Left lung (tissue), 10 donors: ENCODE measurements around the gene GPC6. TPM values are rescaled to one million over a fixed set of nuclear protein-coding genes. Genes with fewer than 3 reads are reported as not detected.

Source experiments
- ATAC-seq: fragments of 200-7000 bp; cut with Tn5 transposase; one replicate; pipeline ENCODE4 v1.9.1; 2020; ENCODE audit warnings: moderate library complexity
- DNase-seq, 4 donors: peaks; one replicate each; pipeline ENCODE4 v3.0.0-alpha.2; 2013 to 2020
- H3K27ac ChIP-seq, 2 donors: fragments of 200-600 bp; sonication (generic) in 1 of 2; one replicate each; pipeline versions ENCODE4 v1.5.0 to v1.8.0; 2020 to 2021
- H3K27me3 ChIP-seq, 2 donors: fragments of 200-600 bp; sonication (generic) in 1 of 2; one replicate each; pipeline versions ENCODE4 v1.5.0 to v1.8.0; 2020 to 2021
- H3K36me3 ChIP-seq, 2 donors: fragments of 200-600 bp; sonication (generic) in 1 of 2; one replicate each; pipeline versions ENCODE4 v1.5.0 to v1.8.0; 2020 to 2021
- H3K4me1 ChIP-seq, 2 donors: fragments of 200-600 bp; one replicate each; pipeline ENCODE4 v1.8.0; 2021
- H3K4me3 ChIP-seq, 2 donors: fragments of 200-600 bp; sonication (generic) in 1 of 2; one replicate each; pipeline versions ENCODE4 v1.5.0 to v1.8.0; 2020 to 2021; ENCODE audit warnings: mild to moderate bottlenecking in 1 of 2
- H3K9me3 ChIP-seq, 2 donors: fragments of 200-600 bp; sonication (generic) in 1 of 2; one replicate each; pipeline versions ENCODE4 v1.5.0 to v1.8.0; 2020 to 2021
- intact Hi-C, 2 donors: fragments of 100-400 bp; cut with DNase I; formaldehyde crosslinking; loops; one replicate each; pipeline versions ENCODE4 v1.11.2 to v1.14.2; 2022
- polyA plus RNA-seq, 6 donors: library from polyadenylated mRNA; unstranded; fragments of 120-200 nt; gene quantifications; one replicate each; pipeline ENCODE4 v1.2.1, GENCODE V29; 2013; ENCODE audit not compliant: insufficient read length in 6 of 6
- total RNA-seq, 2 donors: library from RNA; stranded (reverse); fragmentation: NEBNext Ultra II Directional; extraction: Animal tissue kit (Norgen Biotek cat#: 25700); gene quantifications; one replicate each; pipeline ENCODE4 v1.2.1, GENCODE V29; 2021
- TF ChIP-seq, protein P1 (sequence below), 2 donors: fragments of 200-600 bp; sonication (generic) in 1 of 2; IDR thresholded peaks; one replicate each; pipeline versions ENCODE4 v1.5.0 to v1.8.0; 2021; ENCODE audit warnings: antibody characterized with exemption in 2 of 2
- donor health status: DM: no; HTN: yes; CAD: no.
- donor health status: DM: no; HTN: no; CAD: no.

Gene GPC6
- total and polyA plus RNA-seq, 8 donors = 9.6 to 25.8 (median 21.1) TPM

DNA sequence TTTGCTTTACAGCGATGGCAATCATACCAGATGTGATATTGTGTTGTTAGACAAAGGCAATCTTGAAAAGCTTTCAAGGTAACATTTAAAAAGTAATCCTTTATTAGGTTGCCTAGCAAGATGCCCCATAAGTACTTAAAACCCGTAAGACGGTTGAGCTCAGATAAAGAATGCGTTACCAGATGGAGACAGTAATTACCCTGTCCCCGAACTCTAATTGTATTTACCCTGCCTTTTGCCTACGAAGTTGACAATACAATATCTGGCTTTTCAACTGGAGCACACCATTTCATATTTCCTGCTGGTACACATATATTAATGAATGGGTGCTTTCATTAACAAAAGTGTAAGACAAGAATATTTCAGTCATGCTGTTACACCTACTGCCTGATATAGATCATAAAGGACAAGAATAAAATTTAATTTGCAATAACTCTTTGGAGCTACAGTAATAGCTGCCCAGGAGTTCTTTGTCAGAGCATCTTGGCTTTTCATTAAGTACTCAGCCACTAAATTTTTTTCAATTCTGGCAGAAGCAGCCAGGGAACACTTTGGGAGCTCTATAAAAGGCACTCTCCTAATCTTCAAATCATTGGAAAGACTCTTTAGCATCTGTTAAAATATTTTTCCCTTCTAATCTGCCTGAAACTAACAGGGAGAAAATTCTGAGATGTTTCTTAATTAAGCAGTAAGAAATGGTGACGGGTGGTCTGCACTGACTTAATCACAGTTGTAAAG lies 1189.1 kb downstream of the GPC6 start:
- TF ChIP-seq, protein P1, sequence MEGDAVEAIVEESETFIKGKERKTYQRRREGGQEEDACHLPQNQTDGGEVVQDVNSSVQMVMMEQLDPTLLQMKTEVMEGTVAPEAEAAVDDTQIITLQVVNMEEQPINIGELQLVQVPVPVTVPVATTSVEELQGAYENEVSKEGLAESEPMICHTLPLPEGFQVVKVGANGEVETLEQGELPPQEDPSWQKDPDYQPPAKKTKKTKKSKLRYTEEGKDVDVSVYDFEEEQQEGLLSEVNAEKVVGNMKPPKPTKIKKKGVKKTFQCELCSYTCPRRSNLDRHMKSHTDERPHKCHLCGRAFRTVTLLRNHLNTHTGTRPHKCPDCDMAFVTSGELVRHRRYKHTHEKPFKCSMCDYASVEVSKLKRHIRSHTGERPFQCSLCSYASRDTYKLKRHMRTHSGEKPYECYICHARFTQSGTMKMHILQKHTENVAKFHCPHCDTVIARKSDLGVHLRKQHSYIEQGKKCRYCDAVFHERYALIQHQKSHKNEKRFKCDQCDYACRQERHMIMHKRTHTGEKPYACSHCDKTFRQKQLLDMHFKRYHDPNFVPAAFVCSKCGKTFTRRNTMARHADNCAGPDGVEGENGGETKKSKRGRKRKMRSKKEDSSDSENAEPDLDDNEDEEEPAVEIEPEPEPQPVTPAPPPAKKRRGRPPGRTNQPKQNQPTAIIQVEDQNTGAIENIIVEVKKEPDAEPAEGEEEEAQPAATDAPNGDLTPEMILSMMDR (IDR thresholded peaks at IDR 0.05) = no peak
- intact Hi-C loops = no loop called here
- Histone ChIP-seq H3K36me3 (no peaks in the 10 kb centered on the region), H3K4me3 (no peak overlapping the region), H3K4me1 (no peaks in the 10 kb centered on the region), H3K27me3 (peaks cover 0 to 16% of the 10 kb centered on the region in 2 donors), H3K27ac (no peak overlapping the region), H3K9me3 (peaks cover 0 to 2% of the 10 kb centered on the region in 2 donors)
- ATAC-seq = no peak
- DNase-seq = no peak

DNA sequence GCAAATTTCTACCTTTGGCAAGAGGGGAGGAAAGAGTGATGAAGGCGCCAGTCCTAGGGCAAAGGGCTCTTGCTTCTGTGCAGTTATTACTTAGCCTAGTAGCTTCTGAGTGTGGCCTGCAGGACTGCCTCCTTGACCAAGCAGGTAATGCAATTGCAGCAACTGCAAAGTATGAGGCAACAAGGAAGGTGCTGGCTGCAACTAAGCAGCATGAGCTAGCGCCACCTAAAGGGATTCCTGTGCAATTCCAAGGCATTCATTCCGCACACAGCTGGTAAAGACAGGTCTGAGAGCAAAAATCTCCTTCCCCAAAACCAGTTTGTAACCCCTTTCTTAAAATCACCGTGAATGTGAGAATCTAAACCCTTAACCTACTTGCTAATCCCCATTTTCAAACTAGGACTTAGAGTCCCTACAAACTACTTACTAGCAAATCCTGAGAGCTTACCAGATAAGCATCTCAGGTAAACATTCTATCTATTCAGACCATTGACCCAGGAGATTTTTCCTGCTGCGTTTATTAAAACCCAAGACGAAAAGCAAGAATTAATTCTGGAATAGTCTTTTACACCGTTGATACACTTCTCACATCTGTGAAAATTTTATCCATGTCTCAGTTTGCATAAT lies 1190.0 kb downstream of the GPC6 start:
- peaks cover 0 to 6% of the 10 kb centered on the region in 2 donors for H3K9me3 ChIP-seq
- H3K36me3 ChIP-seq = no peaks in the 10 kb centered on the region
- no peak overlapping the region for H3K4me3 ChIP-seq
- peaks cover 0 to 16% of the 10 kb centered on the region in 2 donors for H3K27me3 ChIP-seq
- DNase-seq (peak in 1 of 4 donors; percentile 21), ATAC-seq (peak; percentile 70)
- no peaks in the 10 kb centered on the region for H3K4me1 ChIP-seq
- intact Hi-C loops = no loop called here
- H3K27ac ChIP-seq = no peak overlapping the region
- TF ChIP-seq, protein P1 (IDR thresholded peaks at IDR 0.05) = peak in 1 of 2 donors; percentile 14

DNA sequence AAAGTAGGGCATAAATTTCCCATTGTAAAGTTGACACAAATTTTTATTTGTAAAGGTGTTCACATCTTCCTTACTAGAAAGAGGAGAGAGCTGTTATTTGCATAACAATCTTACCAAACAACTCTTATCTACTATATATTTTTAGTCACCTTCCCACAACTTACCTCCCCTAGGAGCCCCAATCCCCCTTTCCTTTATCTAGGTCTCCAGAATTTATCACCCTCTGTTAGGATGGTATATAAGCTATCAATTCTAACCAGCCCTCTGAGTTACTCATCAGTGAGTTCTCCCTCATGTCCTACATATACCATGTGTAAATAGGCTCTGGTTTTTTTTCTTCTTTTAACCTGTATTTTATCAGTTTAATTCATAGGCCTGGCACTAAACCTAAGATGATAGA lies 1190.7 kb downstream of the GPC6 start:
- intact Hi-C loops = no loop called here
- Histone ChIP-seq H3K36me3 (no peaks in the 10 kb centered on the region), H3K4me1 (no peaks in the 10 kb centered on the region), H3K27ac (no peak overlapping the region), H3K4me3 (no peak overlapping the region), H3K9me3 (peaks cover 0 to 10% of the 10 kb centered on the region in 2 donors), H3K27me3 (peaks cover 0 to 12% of the 10 kb centered on the region in 2 donors)
- ATAC-seq (no peak), DNase-seq (no peak)
- TF ChIP-seq, protein P1 (IDR thresholded peaks at IDR 0.05) = no peak

DNA sequence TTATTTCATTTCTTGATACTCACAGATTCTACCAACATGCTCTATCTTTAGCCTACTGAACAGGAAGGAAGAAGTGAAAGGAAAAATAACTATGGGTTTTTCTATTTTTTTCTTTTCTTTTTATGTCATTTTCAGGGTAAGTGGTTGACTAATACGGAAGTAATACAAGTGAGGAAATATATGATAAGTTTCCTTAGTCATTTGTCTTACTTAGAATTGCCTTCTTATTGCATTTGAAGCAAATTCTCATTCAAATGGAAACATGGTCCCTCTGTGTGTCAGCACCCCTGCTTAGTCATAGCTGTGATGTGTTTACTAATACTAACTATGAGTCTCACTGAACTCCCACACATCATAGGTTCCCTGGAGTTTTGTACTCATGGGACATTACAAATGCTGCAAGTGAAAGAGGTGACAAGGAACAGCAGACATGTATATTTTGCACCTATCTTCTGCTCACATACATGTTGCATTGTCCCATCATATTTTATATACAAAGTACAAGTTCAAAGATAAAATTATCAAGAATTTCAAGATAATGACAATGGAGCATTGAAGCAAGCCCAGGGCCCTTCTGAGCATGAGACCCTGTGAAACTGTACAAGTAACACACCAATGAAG lies 1192.8 kb downstream of the GPC6 start:
- TF ChIP-seq, protein P1 (IDR thresholded peaks at IDR 0.05) = no peak
- H3K27ac ChIP-seq = no peak overlapping the region
- ATAC-seq = no peak
- H3K4me1 ChIP-seq = no peaks in the 10 kb centered on the region
- H3K36me3 ChIP-seq = no peaks in the 10 kb centered on the region
- H3K4me3 ChIP-seq = no peak overlapping the region
- H3K9me3 ChIP-seq = peaks cover 0 to 10% of the 10 kb centered on the region in 2 donors
- intact Hi-C loops = no loop called here
- no peak for DNase-seq
- peaks cover 0 to 5% of the 10 kb centered on the region in 2 donors for H3K27me3 ChIP-seq

DNA sequence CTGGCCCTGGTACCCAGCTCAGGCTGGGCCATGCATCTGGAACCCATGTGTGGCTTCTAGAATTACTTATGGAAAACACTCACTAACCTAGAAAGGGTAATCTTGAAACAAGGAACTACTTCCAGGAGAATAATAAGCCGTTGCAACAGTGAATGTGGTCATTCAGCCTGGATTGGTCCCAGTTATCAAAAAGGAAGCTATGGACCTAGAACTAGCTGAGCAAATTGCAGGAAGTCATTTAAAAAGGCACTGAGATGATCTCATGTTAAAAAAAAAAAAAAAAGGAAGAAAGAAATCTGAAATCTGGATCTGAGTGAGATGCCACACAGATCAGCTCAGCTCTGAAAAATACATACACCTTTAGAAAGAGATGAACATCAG lies 1193.3 kb downstream of the GPC6 start:
- H3K9me3 ChIP-seq = peaks cover 0 to 10% of the 10 kb centered on the region in 2 donors
- ATAC-seq (no peak), DNase-seq (no peak)
- H3K4me3 ChIP-seq = no peak overlapping the region
- peaks cover 0 to under 1% of the 10 kb centered on the region in 2 donors for H3K27me3 ChIP-seq
- H3K27ac ChIP-seq = no peak overlapping the region
- H3K4me1 ChIP-seq = no peaks in the 10 kb centered on the region
- H3K36me3 ChIP-seq = no peaks in the 10 kb centered on the region
- TF ChIP-seq, protein P1 (IDR thresholded peaks at IDR 0.05) = no peak
- intact Hi-C loops = no loop called here
